GM18951 (cell line): ENCODE data around the gene NTNG1.

Source experiments
- POLR2A ChIP-seq: IDR thresholded peaks from 4 replicates; pipeline ENCODE4 v1.6.1; 2011; ENCODE audit warnings: mild to moderate bottlenecking; ENCODE audit not compliant: insufficient read length, insufficient read depth; ENCODE audit errors: extremely low read depth
- in situ Hi-C: fragments of 300-500 bp; cut with MboI; formaldehyde crosslinking; loops from one replicate; pipeline ENCODE4 v1.12.0; 2022; ENCODE audit warnings: low sequenced_read_pairs, mixed read lengths, inconsistent platforms; ENCODE audit not compliant: unreplicated experiment

The NTNG1 gene

GRCh38 chr1:107344836-107345235 lies 204.0 kb downstream of the NTNG1 start:
- in situ Hi-C loops = no loop called here

DNA sequence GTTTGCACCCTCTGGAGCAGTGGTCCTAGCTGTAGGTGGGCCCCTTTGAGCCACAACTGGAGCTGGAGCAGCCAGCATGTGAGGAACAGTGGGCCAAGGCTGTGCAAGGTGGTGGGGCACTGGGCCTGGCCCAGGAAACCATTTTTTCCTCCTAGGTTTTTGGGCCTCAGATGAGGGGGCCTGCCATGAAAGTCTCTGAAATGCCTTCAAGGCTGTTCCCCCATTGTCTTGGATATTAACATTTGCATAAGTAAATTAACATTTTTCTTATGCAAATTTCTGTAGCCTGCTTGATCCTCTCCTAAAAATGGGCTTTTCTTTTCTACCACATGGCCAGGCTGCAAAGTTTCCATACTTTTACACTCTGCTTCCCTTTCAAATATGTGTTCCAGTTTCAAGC lies 212.0 kb downstream of the NTNG1 start:
- in situ Hi-C loops = no loop called here
- no peak for TF ChIP-seq POLR2A

More at GRCh38 chr1:107344836-107345235, 204.0 kb downstream of the NTNG1 start:
- no peak for TF ChIP-seq POLR2A

GRCh38 chr1:107357376-107357775 lies 216.5 kb downstream of the NTNG1 start:
- TF ChIP-seq POLR2A = no peak
- in situ Hi-C loops = no loop called here

DNA sequence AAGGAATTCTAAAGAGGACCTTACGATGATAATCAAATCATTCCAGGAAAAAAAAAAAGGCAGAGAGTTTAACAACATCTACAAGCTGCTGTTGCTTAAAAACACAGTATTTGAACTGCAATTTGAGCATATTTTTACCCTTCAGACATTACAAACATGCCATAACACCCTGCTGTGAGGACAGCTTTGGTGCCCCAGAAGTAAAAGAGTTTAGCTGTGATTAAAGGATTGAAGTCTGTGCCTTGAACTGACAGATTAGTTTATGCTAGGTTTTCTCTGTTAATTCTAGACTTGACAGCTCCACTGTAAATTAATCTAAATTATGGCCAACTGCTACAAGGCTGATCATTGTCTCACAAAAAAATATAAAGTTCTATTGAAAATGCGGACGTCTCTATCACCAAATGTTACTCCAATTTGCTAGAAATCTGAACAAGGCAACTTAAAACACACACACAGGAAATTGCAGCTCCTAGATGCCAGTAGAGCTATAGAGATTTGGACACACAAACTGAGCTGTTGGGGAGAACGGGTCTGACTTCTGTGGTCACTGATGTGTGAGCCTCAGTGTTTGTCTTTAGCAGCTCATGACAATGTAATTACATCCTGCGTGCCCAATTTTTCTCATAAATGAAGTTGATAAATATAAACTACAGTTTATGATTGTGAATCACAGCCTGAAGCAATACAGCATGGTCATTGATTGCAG lies 217.9 kb downstream of the NTNG1 start:
- TF ChIP-seq POLR2A = no peak
- in situ Hi-C loops = no loop called here

- TF ChIP-seq POLR2A = no peak
- in situ Hi-C loops = no loop called here
Observed at GRCh38 chr1:107359472-107360241, 218.8 kb downstream of the NTNG1 start.

DNA sequence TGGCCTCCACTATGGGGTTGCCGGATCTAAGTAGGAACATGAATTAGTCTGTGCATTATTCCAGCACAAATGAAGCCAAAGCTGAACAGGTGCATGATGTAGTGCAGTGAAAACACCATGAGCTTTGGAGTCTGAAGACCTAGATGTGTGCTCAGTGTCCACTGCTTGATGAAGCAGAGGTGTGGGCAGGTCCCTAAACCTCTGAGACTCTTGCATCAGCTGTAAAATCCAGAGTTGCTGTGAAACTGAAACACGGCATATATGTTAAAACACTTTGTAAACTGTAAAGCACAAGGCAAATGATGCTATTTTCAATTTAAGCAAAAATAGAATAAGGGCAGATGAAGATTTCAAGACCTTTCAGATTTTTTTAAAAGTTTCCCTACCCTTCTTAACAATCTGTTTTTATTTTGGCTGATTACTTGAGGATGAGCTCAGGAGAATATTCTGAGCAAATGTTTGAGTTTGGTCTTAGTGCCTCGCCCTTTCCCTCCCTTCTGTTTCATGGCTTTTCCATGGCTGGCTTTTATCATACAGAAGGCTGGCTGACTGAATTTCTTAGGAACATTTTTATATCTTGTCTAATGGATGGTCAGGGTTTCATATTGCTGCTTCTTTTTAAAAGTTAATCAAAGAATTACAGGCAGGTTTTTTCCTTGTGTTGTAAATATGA lies 221.8 kb downstream of the NTNG1 start:
- in situ Hi-C loops = no loop called here
- no peak for TF ChIP-seq POLR2A

DNA sequence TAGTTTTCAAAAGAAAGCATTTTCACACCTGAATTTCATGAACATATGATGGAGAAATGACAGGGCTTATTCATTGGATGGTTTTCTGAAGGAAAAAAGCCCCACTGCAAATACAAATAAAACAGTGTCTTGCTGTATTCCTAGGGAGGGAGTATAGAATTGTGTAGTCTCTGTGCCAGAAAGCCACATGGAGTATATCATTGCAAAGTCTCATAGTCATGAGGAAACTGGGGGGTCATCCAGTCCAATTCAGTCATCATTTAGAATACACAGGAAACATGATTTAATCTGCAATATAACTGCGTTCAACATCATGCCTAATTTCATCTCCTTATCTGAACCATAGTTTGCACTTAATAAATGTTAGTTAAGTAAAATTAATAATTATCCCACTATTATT lies 222.3 kb downstream of the NTNG1 start:
- no peak for TF ChIP-seq POLR2A
- in situ Hi-C loops = no loop called here

GRCh38 chr1:107365527-107366240 lies 224.8 kb downstream of the NTNG1 start:
- in situ Hi-C loops = no loop called here
- no peak for TF ChIP-seq POLR2A

DNA sequence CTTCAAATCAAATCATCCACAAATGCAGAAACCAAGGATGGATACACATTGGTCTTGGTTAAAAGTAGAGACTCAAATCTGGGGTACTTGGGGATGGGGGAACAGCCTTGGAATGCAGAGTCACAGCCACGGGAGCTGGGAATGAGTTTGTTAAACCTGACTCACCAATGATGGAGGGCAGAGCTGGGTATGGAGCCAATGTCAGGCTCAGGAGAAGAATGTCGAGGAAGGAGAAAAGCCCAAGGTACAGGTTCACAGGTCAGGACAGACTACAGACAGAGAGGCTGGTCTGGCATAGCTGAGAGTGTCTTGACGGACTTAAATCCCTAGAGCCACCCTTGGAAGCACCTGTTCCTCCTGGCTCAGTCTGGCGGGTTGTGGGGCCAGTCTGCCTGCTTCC lies 237.6 kb downstream of the NTNG1 start:
- in situ Hi-C loops = no loop called here
- no peak for TF ChIP-seq POLR2A

DNA sequence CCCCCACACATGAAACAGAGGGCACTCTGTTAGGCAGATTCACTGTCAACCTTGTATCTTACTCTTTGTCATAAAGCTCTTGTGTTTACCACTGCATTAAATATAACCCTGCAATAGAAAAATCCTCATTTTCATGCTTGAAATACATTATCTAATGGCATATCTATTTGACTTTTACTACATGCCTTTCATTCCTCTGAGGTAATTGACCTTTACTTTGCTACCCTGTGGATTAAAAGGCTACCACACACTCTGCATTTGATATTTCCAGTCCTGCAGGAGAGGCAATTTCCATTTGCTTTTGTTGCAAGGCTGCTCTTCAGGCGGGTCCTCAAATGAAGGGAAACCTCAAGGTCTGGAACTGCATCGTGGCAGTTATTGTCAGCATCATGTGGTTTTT lies 238.0 kb downstream of the NTNG1 start:
- TF ChIP-seq POLR2A = no peak
- in situ Hi-C loops = no loop called here

- in situ Hi-C loops = no loop called here
- TF ChIP-seq POLR2A = no peak
Observed at GRCh38 chr1:107379826-107380225, 239.0 kb downstream of the NTNG1 start.

- in situ Hi-C loops = no loop called here
Observed at GRCh38 chr1:107389410-107390396, 248.9 kb downstream of the NTNG1 start.

More at GRCh38 chr1:107389410-107390396, 248.9 kb downstream of the NTNG1 start:
- TF ChIP-seq POLR2A = no peak
